Mucosa of descending colon (tissue), 3 donors: ENCODE measurements around the gene CARD19. TPM values are rescaled to one million over a fixed set of nuclear protein-coding genes. Genes with fewer than 3 reads are reported as not detected.
A peak's percentile ranks its signal among the peaks of the same experiment; 100 is the strongest.

Experiments
- ATAC-seq: fragments of 200-7000 bp; cut with Tn5 transposase; one replicate; pipeline ENCODE4 v1.9.1; 2020; ENCODE audit warnings: mild to moderate bottlenecking, moderate library complexity
- DNase-seq, 3 donors: peaks; one replicate each; pipeline ENCODE4 v3.0.0-alpha.2; 2020
- H3K36me3 ChIP-seq: fragments of 200-600 bp; one replicate; pipeline ENCODE4 v1.8.0; 2021; ENCODE audit warnings: low read depth, mild to moderate bottlenecking
- H3K4me1 ChIP-seq: fragments of 200-600 bp; one replicate; pipeline ENCODE4 v1.8.0; 2021; ENCODE audit warnings: low read depth, mild to moderate bottlenecking
- H3K4me3 ChIP-seq: fragments of 200-600 bp; one replicate; pipeline ENCODE4 v1.8.0; 2021; ENCODE audit warnings: mild to moderate bottlenecking
- H3K9me3 ChIP-seq: fragments of 200-600 bp; one replicate; pipeline ENCODE4 v1.8.0; 2021; ENCODE audit warnings: mild to moderate bottlenecking
- intact Hi-C, 2 donors: fragments of 100-400 bp; cut with DNase I in 1 of 2; cut with micrococcal nuclease in 1 of 2; formaldehyde crosslinking; loops; one replicate each; pipeline versions ENCODE4 v1.11.0 to v1.11.1; 2022; cut with DNase I, micrococcal nuclease
- total RNA-seq, 3 donors: library from RNA; stranded (reverse); fragmentation: NEBNext Ultra II Directional in 2 of 3; extraction: Animal tissue kit (Norgen Biotek cat#: 25700) in 2 of 3; gene quantifications; one replicate each; pipeline versions ENCODE4 v1.2.1 to v1.2.4, GENCODE V29; 2021 to 2023
- TF ChIP-seq, protein P1 (sequence below): fragments of 200-600 bp; IDR thresholded peaks from one replicate; pipeline ENCODE4 v1.8.0; 2022; ENCODE audit warnings: antibody characterized with exemption, mild to moderate bottlenecking
- donor health status: DM: no; HTN: no; CAD: no; lungs with moderate emphysema.
- donor health status: DM: no; HTN: no; CAD: no.
- donor health status: DM: no; HTN: yes; CAD: no.

The CARD19 gene
- total RNA-seq, 3 donors from 2014 or later: 39.1 to 47.8 (median 44.2) TPM

DNA sequence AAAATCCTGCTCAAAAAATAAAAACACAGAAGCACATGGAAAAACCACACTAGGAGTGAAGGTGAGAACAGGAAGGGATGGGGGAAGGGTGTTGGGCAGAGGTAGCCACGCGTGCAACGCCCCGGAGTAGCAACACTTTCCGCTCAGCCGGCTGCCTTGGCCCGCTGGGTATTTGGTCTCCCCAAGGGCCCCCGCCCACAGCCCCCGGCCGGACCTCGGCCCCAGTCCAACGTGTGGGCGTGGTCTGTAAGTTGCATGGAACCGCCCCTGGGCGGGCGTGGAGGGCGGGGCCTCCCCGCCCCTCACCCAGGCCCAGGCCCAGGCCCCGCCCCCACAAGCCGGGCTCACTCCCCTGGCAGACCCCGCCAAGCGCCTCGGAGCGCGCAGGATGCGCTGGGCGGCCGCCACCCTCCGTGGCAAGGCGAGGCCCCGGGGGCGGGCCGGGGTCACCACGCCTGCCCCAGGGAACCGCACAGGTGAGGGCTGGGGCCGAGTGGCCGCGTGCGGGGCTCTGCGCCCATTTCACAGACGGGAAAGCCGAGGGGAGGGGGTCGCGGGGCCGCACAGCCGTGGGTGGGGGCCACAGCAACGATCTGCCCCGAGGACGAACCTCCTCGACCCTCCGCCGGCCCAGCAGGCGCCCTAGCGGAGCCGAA is 37.5 kb upstream of the CARD19 start, which contains the start of gene SUSD3:
TSS of gene SUSD3 (plus strand) at position 347 of the 656 bp plus-strand sequence. CDS start at position 389, 42 bp downstream.
- TF ChIP-seq, protein P1, sequence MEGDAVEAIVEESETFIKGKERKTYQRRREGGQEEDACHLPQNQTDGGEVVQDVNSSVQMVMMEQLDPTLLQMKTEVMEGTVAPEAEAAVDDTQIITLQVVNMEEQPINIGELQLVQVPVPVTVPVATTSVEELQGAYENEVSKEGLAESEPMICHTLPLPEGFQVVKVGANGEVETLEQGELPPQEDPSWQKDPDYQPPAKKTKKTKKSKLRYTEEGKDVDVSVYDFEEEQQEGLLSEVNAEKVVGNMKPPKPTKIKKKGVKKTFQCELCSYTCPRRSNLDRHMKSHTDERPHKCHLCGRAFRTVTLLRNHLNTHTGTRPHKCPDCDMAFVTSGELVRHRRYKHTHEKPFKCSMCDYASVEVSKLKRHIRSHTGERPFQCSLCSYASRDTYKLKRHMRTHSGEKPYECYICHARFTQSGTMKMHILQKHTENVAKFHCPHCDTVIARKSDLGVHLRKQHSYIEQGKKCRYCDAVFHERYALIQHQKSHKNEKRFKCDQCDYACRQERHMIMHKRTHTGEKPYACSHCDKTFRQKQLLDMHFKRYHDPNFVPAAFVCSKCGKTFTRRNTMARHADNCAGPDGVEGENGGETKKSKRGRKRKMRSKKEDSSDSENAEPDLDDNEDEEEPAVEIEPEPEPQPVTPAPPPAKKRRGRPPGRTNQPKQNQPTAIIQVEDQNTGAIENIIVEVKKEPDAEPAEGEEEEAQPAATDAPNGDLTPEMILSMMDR: no peak

GRCh38 chr9:93059011-93059714 is 36.9 kb upstream of the CARD19 start:
- ATAC-seq: peak; percentile 32
- intact Hi-C loops: no loop called here
- peak in 2 of 3 donors; percentile 21 to 74 for DNase-seq
- TF ChIP-seq, protein P1: no peak
- Histone ChIP-seq H3K36me3 (no peaks in the 10 kb centered on the region), H3K9me3 (no peaks in the 10 kb centered on the region), H3K4me3 (peak overlapping the region; percentile 24), H3K4me1 (peaks cover 30% of the 10 kb centered on the region)

More for the DNA sequence above, 37.5 kb upstream of the CARD19 start, which contains the start of gene SUSD3:
- Histone ChIP-seq H3K9me3 (no peaks in the 10 kb centered on the region), H3K4me3 (peak within 1 kb of the TSS; percentile 24), H3K4me1 (peaks cover 30% of the 10 kb centered on the region), H3K36me3 (no peaks in the 10 kb centered on the region)
- intact Hi-C loops: no loop called here
- DNase-seq (peak; percentile 79 to 88 (median 79)), ATAC-seq (peak; percentile 76)

- ATAC-seq: no peak
- Histone ChIP-seq H3K36me3 (no peaks in the 10 kb centered on the region), H3K4me3 (no peak overlapping the region), H3K4me1 (peaks cover 30% of the 10 kb centered on the region), H3K9me3 (no peaks in the 10 kb centered on the region)
- DNase-seq: peak in 1 of 3 donors; percentile 53
- TF ChIP-seq, protein P1: no peak
- intact Hi-C loops: no loop called here
Observed at GRCh38 chr9:93059715-93060578, 36.1 kb upstream of the CARD19 start.

GRCh38 chr9:93060746-93061259 is 35.2 kb upstream of the CARD19 start:
- H3K4me1 ChIP-seq: peaks cover 30% of the 10 kb centered on the region
- H3K36me3 ChIP-seq: no peaks in the 10 kb centered on the region
- DNase-seq (peak in 1 of 3 donors; percentile 50), ATAC-seq (no peak)
- TF ChIP-seq, protein P1: no peak
- no peak overlapping the region for H3K4me3 ChIP-seq
- intact Hi-C loops: no loop called here
- H3K9me3 ChIP-seq: no peaks in the 10 kb centered on the region

- DNase-seq (peak in 1 of 3 donors; percentile 43), ATAC-seq (no peak)
- no peaks in the 10 kb centered on the region for H3K36me3 ChIP-seq
- no peaks in the 10 kb centered on the region for H3K9me3 ChIP-seq
- intact Hi-C loops: no loop called here
- no peak overlapping the region for H3K4me3 ChIP-seq
- H3K4me1 ChIP-seq: peaks cover 30% of the 10 kb centered on the region
- TF ChIP-seq, protein P1: no peak
Observed at GRCh38 chr9:93061260-93061751, 34.7 kb upstream of the CARD19 start.
